Measurements from ENCODE around the gene PDE6G.

DNA sequence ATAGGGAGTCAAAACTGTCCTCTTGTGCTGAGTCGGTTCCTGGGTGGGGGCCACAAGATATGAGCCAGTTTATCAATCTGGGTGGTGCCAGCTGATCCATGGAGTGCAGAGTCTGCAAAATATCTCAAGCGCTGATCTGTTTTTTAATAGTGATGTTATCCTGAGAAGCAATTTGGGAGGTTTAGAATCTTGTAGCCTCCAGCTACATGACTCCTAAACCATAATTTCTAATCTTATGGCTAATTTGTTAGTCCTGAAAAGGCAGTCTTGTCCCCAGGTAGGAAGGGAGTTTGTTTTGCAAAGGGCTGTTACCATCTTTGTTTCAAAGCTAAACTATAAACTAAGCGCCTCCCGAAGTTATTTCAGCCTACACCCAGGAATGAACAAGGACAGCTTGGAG is 17.7 kb downstream of the PDE6G start:
- no peak for TF ChIP-seq POLR2AphosphoS5 (IDR thresholded peaks at IDR 0.05; ENCODE audit: low read depth, low read length)
- no peak for TF ChIP-seq SIN3A (IDR thresholded peaks at IDR 0.05; ENCODE audit: borderline replicate concordance, insufficient read depth, low read length)
- TF ChIP-seq REST (IDR thresholded peaks at IDR 0.05; ENCODE audit: insufficient read depth in 1 of 2, low read depth in 2 of 2, low read length in 2 of 2), result no peak
- no peak for TF ChIP-seq TAF1 (IDR thresholded peaks at IDR 0.05; ENCODE audit: borderline replicate concordance, insufficient read depth, low read length)

All from PFSK-1 (cell line).